HG03354 (cell line): Measurements from ENCODE around the gene ZFP82.

Experiments
- ATAC-seq: cut with Tn5 transposase; IDR thresholded peaks from one replicate; pipeline ENCODE4 v1.9.1; 2021; ENCODE audit warnings: mild to moderate bottlenecking; ENCODE audit not compliant: unreplicated experiment, poor library complexity, severe bottlenecking

Gene ZFP82

DNA sequence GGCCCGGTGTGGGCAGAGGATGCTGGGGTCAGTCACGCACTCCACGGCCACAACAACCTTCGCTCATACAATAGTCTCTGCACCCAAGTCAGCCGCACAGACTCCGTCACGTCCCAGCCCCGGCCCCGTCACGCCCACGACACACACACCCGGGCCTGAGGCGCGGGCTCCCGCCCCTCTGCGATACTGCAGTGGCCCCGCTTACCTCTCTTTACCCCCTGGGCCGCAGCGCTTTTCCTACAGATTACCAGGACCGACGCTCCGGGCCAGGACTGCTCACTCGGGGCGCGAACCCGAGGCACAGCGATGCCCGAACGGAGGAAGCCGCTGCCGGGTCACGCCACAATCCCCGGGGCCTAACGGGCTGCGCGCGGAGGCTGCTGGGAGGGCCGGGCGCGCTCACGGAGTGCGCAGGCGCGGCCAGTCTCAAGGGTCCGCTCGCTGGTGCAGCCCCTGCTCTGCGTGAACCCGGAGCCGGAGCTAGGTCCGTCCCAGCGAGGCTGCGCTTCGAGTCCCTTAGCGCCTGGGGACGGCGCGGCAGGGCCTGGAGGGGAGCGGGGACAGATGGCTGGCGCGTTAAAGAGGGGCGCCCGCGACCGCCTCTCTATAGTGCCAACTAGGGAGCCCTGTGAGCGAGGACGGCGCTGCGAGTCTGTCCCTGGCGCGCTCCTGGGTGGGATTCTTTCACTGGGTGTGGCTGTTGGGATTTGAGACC, at the start of gene ZFP82:
Gene ZFP82 (minus strand): TSS at position 358 of the 715 bp plus-strand sequence. CDS start 8,855 bp downstream, outside the sequence.
- peak; percentile 83 for ATAC-seq

DNA sequence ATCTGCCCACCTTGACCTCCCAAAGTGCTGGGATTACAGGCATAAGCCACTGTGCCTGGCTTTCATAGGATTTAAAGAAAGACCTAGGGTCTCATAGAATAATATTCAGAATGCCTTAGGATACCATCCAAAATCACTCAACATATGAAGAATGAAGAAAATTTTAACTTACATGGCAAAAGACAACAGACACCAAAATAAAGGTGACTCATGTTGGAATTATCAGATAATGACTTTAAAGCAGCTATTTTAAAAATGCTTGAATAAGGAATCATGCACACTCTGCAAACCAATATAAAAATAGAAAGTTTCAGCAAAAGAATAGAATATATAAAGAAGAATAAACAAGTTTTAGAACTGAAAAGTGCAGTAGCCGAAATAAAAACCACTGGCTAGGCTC, 41.6 kb upstream of the ZFP82 start:
- ATAC-seq, result no peak

DNA sequence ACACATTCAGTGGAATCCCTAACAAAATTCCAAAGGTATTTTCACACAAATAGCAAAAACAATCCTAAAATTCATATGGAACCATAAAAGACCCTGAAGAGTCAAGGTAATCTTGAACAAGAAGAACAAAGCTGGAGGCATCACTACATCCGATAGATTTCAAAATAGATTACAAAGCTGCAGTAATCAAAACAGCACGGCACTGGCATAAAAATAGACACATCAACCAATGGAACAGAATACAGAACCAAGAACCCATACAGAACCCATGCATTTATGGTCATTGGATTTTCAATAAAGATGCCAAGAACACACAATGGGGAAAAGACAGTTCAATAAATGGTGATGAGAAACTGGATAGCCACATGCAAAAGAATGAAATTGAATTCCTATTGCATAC, 38.4 kb upstream of the ZFP82 start:
- no peak for ATAC-seq

DNA sequence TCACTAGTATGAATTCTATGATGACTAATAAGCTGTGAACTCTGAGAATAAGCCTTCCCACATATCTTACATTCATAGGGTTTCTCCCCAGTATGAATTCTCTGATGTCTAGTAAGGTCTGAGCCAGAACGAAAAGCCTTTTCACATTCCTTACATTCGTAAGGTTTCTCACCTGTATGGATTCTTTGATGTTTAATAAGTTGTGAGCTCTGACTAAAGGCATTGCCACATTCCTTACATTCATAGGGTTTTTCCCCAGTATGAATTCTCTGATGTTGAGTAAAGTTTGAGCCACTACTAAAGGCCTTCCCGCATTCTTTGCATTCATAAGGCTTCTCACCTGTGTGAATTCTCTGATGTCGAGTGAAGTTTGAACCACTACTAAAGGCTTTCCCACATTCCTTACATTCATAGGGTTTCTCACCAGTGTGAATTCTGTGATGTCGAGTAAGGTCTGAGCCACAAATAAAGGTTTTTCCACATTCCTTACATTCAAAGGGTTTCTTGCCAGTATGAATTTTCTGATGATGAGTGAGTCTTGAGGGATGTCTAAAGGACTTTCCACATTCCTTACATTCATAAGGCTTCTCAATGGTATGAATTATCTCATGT, 30.7 kb upstream of the ZFP82 start:
- ATAC-seq, result no peak

DNA sequence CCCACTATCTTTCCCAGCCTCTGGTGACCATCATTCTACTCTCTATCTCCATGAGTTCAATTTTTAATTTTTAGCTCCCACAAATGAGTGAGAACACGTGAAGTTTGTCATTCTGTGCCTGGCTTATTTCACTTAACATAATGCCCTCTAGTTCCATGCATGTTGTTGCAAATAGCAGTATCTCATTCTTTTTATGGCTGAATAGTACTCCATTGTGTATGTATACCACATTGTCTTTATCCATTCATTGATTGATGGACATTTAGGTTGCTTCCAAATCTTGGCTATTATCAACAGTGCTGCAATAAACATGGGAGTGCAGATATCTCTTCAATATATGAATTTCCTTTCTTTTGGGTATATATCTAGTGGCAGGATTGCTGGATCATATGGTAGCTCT, 22.9 kb upstream of the ZFP82 start:
- no peak for ATAC-seq

DNA sequence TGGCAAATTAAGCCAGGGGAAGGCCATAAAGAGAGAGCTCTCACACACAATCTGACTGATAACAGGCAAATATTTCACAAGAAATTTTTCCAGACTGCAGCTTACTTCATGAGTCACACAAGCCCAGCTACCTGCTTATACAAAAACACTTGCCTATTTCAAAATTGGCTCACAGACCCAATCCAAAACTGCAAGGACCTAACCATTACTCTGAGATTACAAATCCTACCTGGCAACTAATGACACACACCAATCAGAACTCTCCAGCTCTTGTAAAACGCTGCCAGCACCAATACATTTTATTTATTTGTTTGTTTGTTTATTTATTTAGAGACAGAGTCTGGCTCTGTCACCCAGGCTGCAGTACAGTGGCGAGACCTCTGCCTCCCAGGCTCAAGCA, 18.1 kb upstream of the ZFP82 start:
- no peak for ATAC-seq

DNA sequence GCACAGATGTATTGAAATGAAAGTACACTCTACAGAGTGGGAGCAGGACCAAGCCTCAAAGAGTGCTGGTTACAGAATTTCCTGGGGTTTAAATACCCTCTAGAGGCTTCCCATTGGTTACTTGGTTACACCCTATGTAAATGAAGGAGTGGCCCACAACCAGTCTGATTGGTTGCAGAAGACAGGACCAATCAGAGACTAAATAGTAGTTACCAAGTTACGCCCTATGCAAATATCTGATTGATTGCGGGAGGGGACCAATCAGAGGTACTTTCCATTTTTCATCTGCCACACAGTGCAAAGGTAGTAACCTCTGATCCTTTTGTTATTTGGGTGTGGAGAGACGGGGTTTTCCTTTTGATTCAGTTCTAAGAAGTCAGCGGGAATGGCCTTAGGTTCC, 5.5 kb upstream of the ZFP82 start:
- no peak for ATAC-seq

DNA sequence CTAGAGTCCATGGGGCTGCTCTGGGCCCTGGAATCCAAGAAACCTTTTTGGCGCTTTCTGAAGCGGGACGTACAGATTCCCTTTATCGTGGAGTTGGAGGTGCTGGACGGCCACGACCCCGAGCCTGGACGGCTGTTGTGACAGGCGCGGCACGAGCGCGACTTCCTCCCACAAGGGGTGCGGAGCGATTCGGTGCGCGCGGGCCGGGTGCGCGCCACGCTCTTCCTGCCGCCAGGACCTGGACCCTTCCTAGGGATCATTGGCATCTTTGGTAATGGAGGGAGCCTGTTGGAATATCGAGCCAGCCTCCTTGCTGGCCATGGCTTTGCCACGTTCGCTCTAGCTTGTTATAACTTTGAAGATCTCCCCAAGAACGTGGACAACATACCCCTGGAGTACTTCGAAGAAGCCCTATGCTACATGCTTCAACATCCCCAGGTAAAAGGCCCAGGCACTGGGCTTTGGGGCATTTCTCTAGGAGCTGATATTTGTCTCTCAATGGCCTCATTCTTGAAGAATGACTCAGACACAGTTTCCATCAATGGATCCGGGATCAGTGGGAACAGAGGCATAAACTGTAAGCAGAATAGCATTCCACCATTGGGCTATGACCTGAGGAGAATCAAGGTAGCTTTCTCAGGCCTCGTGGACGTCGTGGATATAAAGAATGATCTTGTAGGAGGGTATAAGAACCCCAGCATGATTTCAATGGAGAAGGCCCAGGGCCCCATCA, 3.5 kb upstream of the ZFP82 start:
- no peak for ATAC-seq

DNA sequence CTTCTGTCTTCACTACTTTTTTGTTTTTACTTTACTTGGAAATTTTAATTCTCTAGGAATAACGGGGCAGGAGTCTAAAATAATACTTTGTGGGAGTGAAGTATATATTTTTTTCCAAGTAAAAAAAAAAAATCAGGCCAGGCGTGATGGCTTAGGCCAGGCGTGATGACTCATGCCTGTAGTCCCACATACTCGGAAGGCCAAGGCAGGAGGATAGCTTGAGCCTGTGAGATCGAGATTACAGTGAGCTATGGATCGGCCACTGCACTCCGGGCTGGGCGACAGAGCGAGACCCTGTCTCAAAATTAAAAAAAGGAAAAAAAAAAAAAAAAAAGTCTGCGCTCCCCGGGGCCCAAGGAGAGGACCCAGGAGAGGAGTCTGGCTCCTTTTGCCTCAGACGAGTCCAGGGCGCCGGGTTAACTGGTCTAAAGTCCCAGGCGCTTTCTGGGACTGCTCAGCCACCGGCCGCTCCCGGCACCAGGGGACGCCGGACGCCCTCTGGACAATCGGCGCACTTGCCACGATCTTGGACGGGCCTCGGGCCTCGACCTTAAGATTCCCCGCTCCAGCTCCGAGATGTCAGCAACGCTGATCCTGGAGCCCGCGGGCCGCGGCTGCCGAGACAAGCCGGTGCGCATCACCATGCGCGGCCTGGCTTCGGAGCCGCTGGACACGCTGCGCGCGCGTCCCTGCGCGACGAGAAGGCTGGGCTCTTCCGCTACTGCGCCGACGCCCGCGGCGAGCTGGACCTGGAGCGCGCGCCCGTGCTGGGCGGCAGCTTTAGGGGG, 2.7 kb upstream of the ZFP82 start:
- ATAC-seq, result no peak

DNA sequence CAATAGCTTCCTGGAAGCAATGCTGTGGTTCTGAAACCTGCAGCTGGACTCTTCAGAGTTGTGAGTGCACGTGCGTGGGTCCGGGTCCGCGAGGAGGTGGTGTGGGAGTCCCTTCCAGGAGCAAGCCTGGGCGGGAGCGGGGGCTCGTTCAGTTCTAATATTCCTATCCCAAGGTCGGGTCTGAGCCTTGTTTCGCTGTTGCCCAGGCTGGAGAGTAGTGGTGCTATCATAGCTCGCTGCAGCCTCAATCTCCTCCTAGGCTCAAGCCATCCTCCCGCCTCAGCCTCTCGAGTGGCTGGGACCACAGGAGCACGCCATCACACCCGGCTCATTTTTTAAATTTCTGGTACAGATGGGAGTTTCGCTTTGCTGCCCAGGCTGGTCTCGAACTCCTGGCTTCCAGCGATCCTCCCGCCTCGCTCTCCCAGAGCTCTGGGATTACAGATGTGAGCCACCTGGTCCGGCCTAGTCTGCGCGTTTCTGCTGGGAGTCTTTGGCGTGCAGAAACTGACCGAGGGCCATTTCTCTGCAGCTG, 625 bp downstream of the ZFP82 start:
- ATAC-seq, result no peak

DNA sequence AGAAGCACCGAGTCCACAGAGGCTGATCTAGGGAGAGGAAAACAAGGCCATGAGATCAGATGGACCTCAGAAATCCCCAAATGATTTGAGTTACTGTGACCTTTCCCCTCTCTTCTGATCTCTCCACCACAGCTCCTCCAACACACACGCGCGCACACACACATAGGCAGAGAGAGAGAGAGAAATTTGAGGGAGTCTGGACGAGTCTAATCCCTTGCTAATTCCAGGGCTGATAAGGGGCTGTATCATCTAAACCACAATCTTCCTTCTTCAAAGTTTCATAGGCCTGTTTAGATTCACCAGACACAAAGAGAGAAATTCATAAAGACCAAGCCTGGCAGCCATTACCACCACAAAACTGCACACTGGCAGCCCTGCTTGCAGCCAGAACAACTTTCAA, 8.6 kb downstream of the ZFP82 start:
- ATAC-seq, result no peak

DNA sequence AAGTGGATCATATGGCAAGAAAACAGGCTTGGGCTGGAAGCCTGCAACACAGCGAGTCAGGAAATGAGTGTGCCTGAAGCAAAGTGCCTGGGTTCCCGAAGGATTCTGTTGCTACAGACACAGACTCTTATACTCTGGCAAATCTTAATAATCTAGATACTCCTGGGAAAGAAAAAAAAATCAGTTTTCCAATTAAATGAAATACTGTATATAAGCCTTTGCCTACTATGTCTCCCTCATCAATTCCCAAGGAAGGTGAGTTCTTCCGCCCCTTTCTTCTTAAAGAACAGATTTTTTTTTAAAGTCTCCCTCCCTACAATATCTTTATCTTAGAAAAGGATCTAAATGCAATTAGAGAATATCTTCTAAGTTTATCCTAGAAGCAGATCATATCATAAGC, 10.3 kb downstream of the ZFP82 start:
- no peak for ATAC-seq

DNA sequence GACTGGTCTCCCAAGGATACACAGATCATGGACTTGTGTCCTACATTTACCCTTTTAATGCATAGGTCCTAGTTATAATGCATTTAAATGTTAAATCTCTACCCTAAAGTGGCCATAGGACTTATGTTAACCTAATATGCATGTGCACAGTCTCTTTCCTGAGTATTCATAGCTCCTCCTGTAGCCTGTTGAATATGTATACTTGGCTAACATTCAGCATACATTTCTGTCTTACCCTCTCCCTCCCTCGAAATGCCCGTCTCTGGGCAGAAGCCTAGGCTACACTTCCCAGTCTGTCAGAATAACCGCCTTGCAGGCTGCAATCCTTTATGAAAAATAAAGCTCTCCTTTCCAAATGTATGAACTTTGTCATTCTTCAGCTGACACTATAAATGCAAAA, 13.9 kb downstream of the ZFP82 start:
- ATAC-seq, result no peak

DNA sequence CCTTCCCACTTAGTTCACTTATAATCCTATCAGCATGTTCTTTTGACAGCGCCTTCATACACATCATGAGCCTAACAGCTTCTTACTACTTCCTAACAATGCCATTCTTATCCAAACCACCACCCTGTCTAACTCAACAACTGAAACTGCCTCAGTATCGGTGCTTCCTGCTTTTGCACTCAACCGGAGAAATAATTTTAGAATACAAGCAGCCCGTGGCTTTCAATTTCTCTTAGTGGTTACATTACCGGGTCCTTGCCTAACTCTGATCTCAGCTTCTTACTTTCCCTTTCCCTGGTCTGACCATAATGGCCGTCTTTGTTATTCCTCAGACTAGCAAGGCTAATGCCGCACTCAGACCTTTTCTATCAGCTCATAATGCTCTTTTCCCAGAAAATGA, 17.0 kb downstream of the ZFP82 start:
- no peak for ATAC-seq

DNA sequence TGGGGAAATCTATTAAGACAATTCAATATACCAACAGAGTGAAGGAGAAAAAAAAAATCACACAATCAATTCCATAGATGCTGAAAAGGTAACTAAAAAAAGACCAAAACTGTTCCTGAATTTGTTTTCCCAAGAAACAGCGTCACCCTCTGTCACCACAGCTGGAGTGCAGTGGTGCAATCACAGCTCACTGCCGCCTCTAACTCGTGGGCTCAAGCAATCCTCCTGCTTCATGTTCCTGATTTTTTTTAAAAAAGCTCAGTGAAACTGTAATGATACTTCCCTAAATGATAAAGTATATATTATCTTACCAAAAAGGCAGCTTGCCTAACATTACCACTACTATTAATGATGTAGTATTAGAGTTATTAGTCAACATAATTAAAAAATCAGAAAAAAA, 19.9 kb downstream of the ZFP82 start:
- ATAC-seq, result no peak

DNA sequence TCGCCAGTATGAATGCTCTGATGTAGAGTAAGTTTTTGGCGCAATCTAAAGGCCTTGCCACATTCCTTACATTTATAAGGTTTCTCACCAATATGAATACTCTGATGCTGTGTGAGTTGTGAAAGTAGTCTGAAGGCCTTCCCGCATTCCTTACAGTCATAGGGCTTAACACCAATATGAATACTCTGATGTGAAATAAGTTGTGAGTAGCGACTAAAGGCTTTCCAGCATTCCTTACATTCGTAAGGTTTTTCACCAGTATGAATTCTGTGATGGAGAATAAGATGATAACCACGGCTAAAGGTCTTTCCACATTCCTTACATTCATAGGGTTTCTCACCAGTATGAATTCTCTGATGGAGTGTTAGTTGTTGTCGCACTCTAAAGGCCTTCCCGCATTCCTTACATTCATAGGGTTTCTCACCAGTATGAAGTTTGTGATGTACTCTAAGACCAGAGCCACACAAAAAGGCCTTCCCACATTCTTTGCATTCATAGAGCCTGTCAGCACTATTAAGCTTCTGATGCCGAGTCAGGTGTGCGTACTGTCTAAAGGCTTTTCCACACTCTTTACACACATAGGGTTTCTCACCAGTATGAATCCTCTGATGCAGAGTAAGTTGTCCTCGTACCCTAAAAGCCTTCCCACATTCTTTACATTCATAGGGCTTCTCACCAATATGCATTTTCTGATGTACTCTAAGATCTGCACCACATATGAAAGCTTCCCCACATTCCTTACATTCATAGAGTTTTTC, 25.3 kb downstream of the ZFP82 start:
- no peak for ATAC-seq

DNA sequence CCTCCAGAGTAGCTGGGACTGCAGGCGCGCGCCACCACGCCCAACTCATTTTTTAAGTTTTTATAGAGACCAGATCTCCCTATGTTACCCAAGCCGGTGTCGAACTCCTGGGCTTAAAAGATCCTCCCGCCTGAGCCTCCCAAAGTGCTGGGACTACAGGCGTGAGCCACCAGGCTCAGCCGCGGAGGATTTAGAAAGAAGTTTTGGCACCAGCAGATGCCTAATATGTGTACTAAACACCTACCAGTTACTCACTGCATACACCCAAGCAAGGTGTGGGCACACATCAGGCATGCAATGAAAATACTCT, 39.0 kb downstream of the ZFP82 start:
- no peak for ATAC-seq

DNA sequence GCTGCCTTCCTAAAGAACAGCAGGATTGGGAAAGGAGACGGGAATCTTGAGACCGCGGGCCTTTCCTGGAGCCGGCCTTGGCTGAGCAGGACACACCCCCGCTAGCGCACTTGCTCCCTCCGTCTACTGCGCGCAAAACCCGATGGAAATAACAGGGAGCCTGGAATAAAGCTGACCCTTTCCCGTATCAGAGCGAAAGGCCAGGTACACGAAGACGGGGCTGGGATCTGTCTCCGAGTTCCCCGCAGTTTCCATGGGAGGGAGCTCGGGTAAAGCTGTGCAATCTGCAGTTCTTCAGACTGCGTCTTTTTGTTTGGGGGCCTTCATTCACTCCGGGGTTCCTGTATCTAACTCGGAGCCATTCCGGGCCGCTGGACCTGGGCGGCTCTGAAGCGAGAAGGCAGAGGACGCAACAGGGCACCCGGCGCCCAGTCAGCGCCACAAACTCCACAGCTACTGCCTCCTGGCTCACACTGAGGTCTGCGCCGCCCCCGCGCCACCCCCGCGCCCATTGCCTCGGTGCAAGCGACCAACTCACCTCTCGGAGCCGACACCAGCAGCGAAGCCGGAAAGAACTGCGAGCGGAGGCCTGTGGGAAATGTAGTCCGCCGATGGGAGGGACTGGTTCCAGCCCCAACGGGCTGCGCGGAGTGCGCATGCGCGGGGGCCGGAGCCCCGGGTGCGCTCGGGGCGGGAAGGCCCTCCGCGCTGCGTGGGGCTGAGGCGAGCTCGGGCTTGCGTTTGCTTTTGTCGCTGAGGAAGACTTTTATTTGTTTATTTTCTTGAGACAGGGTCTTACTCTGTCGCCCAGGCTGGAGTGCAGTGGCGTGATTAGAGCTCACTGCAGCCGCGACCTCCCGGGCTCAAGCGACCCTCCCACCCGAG, 39.6 kb downstream of the ZFP82 start, which contains the start of gene ZFP14:
Gene ZFP14 (minus strand): TSS at position 577 of the 885 bp plus-strand sequence. CDS start 11,309 bp downstream, outside the sequence.
- peak; percentile 99 for ATAC-seq
